Activated CD4-positive, alpha-beta memory T cell treated with anti-CD3 and anti-CD28 coated beads, Interleukin-2, amount 10 ng/mL, durations not matched to agents 7 days and 5 days (primary cell): Measurements from ENCODE around the gene TAGLN3. TPM values are rescaled to one million over a fixed set of nuclear protein-coding genes. Genes with fewer than 3 reads are reported as not detected.

Experiments used
- CTCF ChIA-PET: fragments of 350-600 bp; sonication (Branson Sonifier 250); formaldehyde crosslinking; loops from one replicate; lab custom pipeline; 2021; ENCODE audit warnings: antibody characterized with exemption, inconsistent platforms; lab: Charles Lee
- POLR2A ChIA-PET: fragments of 350-600 bp; sonication (Branson Sonifier 250); formaldehyde crosslinking; loops from one replicate; lab custom pipeline; 2021; ENCODE audit warnings: antibody characterized with exemption; lab: Charles Lee
- DNase-seq: peaks from one replicate; pipeline ENCODE4 v3.0.0-alpha.2; 2020
- H3K27ac Mint-ChIP-seq: one replicate; pipeline ENCODE4 v1.8.0; 2021; ENCODE audit warnings: mild to moderate bottlenecking, mixed read lengths
- H3K27me3 Mint-ChIP-seq: one replicate; pipeline ENCODE4 v1.8.0; 2021; ENCODE audit warnings: mixed read lengths
- H3K36me3 Mint-ChIP-seq: one replicate; pipeline ENCODE4 v1.8.0; 2021; ENCODE audit warnings: low read depth, mixed read lengths
- H3K4me1 Mint-ChIP-seq: one replicate; pipeline ENCODE4 v1.8.0; 2021; ENCODE audit warnings: mixed read lengths
- H3K4me3 Mint-ChIP-seq: one replicate; pipeline ENCODE4 v1.8.0; 2021; ENCODE audit warnings: mild to moderate bottlenecking, mixed read lengths
- H3K9me3 Mint-ChIP-seq: one replicate; pipeline ENCODE4 v1.8.0; 2021; ENCODE audit warnings: mixed read lengths
- total RNA-seq, 2 experiments: library from RNA; stranded (reverse); gene quantifications; one replicate each; pipeline ENCODE4 v1.2.3, GENCODE V29; 2021

TAGLN3 gene
- total RNA-seq, 2 experiments from 2014 or later, result 0.18 TPM; not detected in 1

DNA sequence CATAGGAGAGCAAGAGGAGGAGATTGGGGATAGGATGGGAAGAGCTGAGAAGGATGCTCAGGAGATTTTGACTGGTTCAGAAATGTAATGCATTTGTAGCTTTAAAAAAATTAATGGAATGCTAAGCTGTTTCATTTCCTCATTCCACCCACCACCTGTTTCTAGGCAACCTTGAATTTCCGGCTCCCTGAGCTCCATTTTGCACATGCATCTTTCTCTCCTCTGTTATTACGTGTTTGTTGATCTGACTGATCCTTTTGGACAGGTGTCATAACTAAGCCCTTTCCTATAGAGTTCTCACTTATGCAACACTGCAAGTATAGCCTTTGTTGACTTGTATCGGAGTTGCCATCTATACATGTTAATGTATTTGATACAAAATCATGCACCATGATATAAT is 40.1 kb downstream of the TAGLN3 start:
- no peak overlapping the region for H3K27ac Mint-ChIP-seq
- ChIA-PET CTCF (interaction anchor here (2.3 kb wide), 1 partner anchor 50 kb away, joined by 8 read pairs; no protein-coding TSS in a partner anchor), POLR2A (no interaction called here)
- no peaks in the 10 kb centered on the region for H3K4me1 Mint-ChIP-seq
- H3K4me3 Mint-ChIP-seq, result no peak overlapping the region
- peaks cover 2% of the 10 kb centered on the region for H3K27me3 Mint-ChIP-seq
- no peak for DNase-seq
- H3K9me3 Mint-ChIP-seq, result peaks cover 3% of the 10 kb centered on the region
- no peaks in the 10 kb centered on the region for H3K36me3 Mint-ChIP-seq

DNA sequence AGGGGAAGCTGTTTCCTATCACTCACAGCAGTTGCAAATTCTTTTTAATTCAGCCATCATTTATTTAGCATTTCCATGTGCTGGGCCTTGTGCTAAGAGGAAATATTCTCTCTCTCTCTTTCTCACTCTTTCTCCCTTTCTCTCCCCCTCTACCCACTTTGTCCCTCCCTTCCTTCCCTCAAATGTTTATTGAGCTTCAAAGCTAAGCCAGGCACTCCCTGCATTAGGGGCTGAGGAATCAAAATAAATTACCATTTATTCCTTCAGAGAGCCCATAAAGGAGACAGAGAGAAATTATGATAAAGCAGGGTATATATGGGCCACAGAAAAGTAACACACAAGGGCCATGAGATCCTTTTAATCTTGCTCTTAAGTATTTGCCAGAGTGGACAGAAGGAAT is 42.6 kb downstream of the TAGLN3 start:
- H3K27me3 Mint-ChIP-seq, result peaks cover 2% of the 10 kb centered on the region
- DNase-seq, result no peak
- peaks cover 3% of the 10 kb centered on the region for H3K9me3 Mint-ChIP-seq
- H3K4me1 Mint-ChIP-seq, result no peaks in the 10 kb centered on the region
- no peaks in the 10 kb centered on the region for H3K36me3 Mint-ChIP-seq
- H3K27ac Mint-ChIP-seq, result no peak overlapping the region
- ChIA-PET CTCF (interaction anchor here (1.9 kb wide), 1 partner anchor 28 kb away, joined by 10 read pairs; no protein-coding TSS in a partner anchor), POLR2A (no interaction called here)
- no peak overlapping the region for H3K4me3 Mint-ChIP-seq

DNA sequence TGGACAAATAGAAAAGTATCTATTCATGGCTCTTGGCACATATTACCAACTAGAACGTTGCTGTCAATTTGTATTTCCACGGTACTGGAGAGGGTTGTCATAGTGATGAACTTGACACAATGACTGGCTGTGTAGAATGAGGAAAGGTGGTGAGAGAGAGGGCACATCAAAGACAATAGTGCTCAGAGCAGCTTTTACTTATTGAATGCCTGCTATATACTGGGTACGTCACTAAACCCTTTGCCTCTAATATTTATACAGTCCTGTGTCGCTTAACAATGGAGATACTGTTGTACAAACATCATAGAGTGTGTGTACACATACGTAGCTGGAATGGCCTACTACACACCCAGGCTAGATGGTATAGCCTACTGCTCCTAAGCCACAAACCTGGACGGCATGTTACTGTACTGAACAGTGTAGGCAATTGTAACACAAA is 44.1 kb downstream of the TAGLN3 start:
- no peaks in the 10 kb centered on the region for H3K9me3 Mint-ChIP-seq
- peaks cover 2% of the 10 kb centered on the region for H3K27me3 Mint-ChIP-seq
- H3K27ac Mint-ChIP-seq, result no peak overlapping the region
- H3K4me3 Mint-ChIP-seq, result no peak overlapping the region
- no peaks in the 10 kb centered on the region for H3K36me3 Mint-ChIP-seq
- CTCF ChIA-PET, result interaction anchor here (0.6 to 3.4 kb wide), 23 partner anchors 11 to 492 kb away, joined by 3 to 30 read pairs (median 3); partner anchors contain the start of gene ABHD10
- no peak for DNase-seq
- peaks cover 4% of the 10 kb centered on the region for H3K4me1 Mint-ChIP-seq
- POLR2A ChIA-PET, result interaction anchor here (0.8 kb wide), 2 partner anchors 26 to 29 kb away, joined by 3 to 5 read pairs; no protein-coding TSS in a partner anchor

DNA sequence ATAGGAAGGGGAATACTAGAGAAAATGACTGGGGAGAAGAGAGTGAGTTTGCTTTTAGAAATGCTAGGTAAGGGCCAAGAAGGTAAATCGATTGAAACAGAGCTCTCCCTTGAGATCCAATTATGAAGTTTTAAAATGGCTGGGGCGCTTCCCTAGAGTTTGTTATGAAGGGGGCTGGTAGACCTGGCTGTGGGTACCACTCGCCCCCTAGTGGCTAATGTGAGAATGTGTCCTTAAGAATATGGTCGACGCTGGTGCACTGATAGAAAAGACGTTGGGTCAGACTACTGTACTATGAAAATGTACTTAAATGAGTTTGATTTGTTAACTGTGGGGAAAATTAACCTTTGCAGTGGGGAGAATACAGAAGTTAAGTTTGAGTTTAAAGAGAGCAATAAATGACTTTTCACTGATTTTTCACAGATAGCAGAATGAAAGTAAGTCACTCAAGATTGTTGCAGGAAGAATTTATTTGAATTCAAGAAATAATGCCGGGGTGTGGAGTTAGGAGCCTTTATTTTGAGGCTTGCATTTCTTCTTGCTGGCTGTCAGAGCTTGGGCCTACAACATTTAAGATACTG is 45.0 kb downstream of the TAGLN3 start:
- Mint-ChIP-seq H3K9me3 (no peaks in the 10 kb centered on the region), H3K4me3 (no peak overlapping the region), H3K27me3 (peaks cover 2% of the 10 kb centered on the region), H3K4me1 (peaks cover 4% of the 10 kb centered on the region), H3K36me3 (no peaks in the 10 kb centered on the region), H3K27ac (no peak overlapping the region)
- ChIA-PET CTCF (interaction anchor here (0.6 to 3.4 kb wide), 24 partner anchors 10 to 491 kb away, joined by 3 to 30 read pairs (median 4); partner anchors contain the start of gene ABHD10), POLR2A (interaction anchor here (0.8 to 1.5 kb wide), 3 partner anchors 27 to 30 kb away, joined by 3 to 5 read pairs (median 3); no protein-coding TSS in a partner anchor)
- DNase-seq, result peak; percentile 48

DNA sequence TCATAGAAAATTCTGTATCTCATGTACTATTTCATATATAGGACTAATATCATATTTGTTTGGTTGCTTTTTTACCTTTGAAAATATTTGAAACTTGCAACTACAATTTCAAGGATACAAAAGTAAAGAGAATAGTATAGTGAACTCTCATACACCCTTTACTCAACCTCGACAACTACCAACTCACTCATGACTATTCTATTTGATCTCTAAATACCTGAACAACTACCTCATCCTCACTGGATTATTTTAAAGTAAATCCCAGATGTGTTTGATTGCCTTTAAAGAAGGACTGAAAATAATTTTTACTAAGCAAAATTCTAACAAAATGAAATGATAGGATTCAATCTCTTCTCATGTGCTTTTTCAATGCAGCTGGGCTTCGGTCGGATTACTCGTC is 47.9 kb downstream of the TAGLN3 start:
- no peaks in the 10 kb centered on the region for H3K36me3 Mint-ChIP-seq
- no peak overlapping the region for H3K27ac Mint-ChIP-seq
- H3K9me3 Mint-ChIP-seq, result no peaks in the 10 kb centered on the region
- no peak for DNase-seq
- CTCF ChIA-PET, result interaction anchor here (1.1 kb wide), 1 partner anchor 33 kb away, joined by 3 read pairs; no protein-coding TSS in a partner anchor
- no peak overlapping the region for H3K4me3 Mint-ChIP-seq
- H3K4me1 Mint-ChIP-seq, result peaks cover 4% of the 10 kb centered on the region
- H3K27me3 Mint-ChIP-seq, result peaks cover 2% of the 10 kb centered on the region
- POLR2A ChIA-PET, result no interaction called here

DNA sequence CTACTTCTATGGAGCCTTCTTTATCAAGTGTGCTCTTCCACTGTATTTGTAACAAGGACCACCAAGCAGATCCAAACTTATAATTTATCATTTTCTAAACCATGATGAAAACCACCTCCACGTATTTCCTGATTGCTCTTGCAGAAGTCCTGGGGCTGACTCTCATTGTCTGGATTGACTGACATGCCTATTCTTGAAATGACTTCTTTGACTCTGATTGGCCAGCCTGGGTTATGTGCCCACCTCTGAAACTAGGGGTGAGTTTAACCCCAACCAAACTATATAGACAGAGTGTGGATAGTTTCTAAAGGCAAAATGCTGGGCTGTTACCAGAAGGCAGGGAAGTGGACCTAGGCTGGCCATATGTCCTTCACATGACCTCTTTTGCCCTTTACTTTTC is 48.5 kb downstream of the TAGLN3 start:
- Mint-ChIP-seq H3K27ac (no peak overlapping the region), H3K27me3 (peaks cover 2% of the 10 kb centered on the region), H3K4me3 (no peak overlapping the region), H3K4me1 (peaks cover 4% of the 10 kb centered on the region), H3K9me3 (no peaks in the 10 kb centered on the region), H3K36me3 (no peaks in the 10 kb centered on the region)
- ChIA-PET POLR2A (no interaction called here), CTCF (no interaction called here)
- DNase-seq, result no peak

DNA sequence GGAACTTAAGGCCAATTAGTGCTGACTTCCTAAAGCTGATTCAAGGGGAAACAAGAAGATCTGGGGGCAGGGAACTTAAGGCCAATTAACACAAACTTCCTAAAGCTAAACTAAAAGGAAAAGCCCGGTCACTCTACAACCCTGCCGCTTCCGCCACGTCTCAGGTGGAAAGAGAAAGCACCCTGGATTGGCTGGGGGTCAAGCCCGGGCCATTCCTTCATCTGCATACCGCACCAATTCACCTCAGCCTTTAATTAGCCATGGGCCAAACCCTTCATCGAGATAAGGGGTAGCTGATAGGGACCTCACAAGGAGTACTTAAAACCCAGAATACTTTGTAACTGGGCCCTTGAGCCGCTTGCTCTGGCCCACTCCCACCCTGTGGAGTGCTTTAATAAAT is 50.2 kb downstream of the TAGLN3 start:
- POLR2A ChIA-PET, result no interaction called here
- Mint-ChIP-seq H3K9me3 (no peaks in the 10 kb centered on the region), H3K27me3 (peaks cover 2% of the 10 kb centered on the region), H3K27ac (no peak overlapping the region), H3K4me3 (no peak overlapping the region), H3K36me3 (no peaks in the 10 kb centered on the region), H3K4me1 (peaks cover 8% of the 10 kb centered on the region)
- DNase-seq, result no peak
- CTCF ChIA-PET, result interaction anchor here (0.8 kb wide), 1 partner anchor 35 kb away, joined by 3 read pairs; no protein-coding TSS in a partner anchor

DNA sequence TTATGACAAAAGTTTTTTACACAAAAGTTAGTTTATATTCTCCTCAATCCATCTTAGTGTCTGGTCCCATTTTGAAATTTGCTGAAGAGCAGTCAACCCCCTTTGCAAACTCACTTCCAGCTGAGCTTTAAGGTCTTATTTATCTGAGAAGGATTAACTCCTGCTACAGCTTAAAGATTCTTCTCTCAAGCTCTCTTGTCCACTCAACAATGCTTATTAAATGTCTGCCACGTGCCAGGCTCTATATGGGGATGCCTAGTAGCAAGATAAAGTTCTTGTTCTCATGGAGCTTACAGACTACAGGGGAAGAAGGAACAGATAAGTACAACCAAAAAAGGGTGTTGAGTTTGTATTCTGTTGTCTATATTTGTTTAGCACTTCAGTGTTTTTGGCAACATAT is 54.5 kb downstream of the TAGLN3 start:
- ChIA-PET POLR2A (interaction anchor here (0.7 kb wide), 1 partner anchor 167 kb away, joined by 3 read pairs; no protein-coding TSS in a partner anchor), CTCF (interaction anchor here (1.0 to 2.5 kb wide), 3 partner anchors 9 to 58 kb away, joined by 3 to 16 read pairs (median 4); no protein-coding TSS in a partner anchor)
- Mint-ChIP-seq H3K27ac (no peak overlapping the region), H3K4me1 (peaks cover 28% of the 10 kb centered on the region), H3K4me3 (no peak overlapping the region), H3K27me3 (peaks cover 2% of the 10 kb centered on the region), H3K36me3 (no peaks in the 10 kb centered on the region), H3K9me3 (no peaks in the 10 kb centered on the region)
- DNase-seq, result no peak

DNA sequence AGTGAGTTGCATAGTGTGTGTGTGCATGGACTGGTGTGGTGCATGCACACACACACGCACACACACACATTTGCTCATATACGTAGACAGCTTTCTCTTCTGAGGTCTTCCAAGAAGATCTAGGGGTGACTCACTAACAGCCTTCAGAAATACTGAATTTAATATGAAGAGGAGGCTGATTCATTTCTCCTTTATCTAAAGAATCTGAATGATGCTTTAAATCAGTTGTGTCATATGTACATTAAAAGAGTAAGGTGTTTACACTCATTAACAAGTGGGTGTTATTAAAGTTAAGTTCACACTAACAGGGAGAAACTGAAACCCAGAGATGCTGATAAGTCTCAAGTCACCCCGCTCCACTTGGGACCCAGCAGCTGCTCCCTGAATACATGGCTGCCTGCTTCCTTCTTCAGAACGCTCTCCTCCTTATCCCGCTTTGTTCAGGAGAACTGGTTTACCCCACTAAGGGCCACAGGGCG is 57.8 kb downstream of the TAGLN3 start:
- Mint-ChIP-seq H3K9me3 (peaks cover 6% of the 10 kb centered on the region), H3K4me1 (peaks cover 28% of the 10 kb centered on the region), H3K27me3 (no peaks in the 10 kb centered on the region), H3K4me3 (peak overlapping the region; percentile 7), H3K36me3 (no peaks in the 10 kb centered on the region), H3K27ac (peak overlapping the region; percentile 11)
- ChIA-PET CTCF (no interaction called here), POLR2A (no interaction called here)
- peak; percentile 29 for DNase-seq

DNA sequence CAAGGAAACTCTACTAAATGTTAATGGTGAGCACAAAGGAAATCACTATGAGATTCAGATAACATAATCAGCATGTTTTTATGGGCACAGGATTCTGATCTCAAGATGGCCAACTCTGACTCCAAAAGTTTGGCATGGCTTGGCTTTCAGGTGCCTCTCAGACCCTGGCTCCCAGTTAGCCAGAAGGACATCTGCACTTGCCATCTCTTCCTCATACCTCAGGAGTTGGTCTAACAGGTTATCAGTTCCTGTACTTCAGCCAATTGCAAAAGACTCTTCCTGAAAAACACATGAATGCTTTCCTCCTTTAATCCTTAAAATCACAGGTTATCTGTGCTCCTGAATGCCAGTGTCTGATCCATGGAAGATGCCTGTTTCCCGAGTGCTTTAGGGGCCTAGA is 60.8 kb downstream of the TAGLN3 start:
- Mint-ChIP-seq H3K4me1 (peaks cover 22% of the 10 kb centered on the region), H3K27me3 (no peaks in the 10 kb centered on the region), H3K4me3 (no peak overlapping the region), H3K9me3 (peaks cover 6% of the 10 kb centered on the region), H3K27ac (no peak overlapping the region), H3K36me3 (no peaks in the 10 kb centered on the region)
- DNase-seq, result no peak
- CTCF ChIA-PET, result no interaction called here
- POLR2A ChIA-PET, result no interaction called here

DNA sequence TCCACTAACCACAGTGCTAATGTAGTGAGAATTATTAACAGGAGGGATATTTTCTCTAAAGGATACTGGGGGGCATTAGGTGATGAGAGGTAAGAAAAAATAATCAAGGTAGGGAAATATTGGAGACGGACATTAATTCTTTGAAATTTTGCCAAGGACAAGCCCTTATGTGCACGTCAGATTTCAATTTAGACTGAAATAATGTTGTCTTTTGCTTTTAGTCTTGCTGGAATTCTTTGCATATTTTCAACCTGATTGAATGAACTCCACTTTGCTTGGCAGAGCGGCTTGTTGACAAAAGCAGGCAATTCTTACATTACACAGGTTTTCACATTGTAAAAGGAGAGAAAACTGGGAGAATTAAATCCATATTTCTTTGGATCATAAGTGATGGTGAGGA is 62.4 kb downstream of the TAGLN3 start:
- H3K27me3 Mint-ChIP-seq, result no peaks in the 10 kb centered on the region
- H3K4me1 Mint-ChIP-seq, result peaks cover 18% of the 10 kb centered on the region
- DNase-seq, result no peak
- CTCF ChIA-PET, result no interaction called here
- H3K9me3 Mint-ChIP-seq, result peaks cover 6% of the 10 kb centered on the region
- no peaks in the 10 kb centered on the region for H3K36me3 Mint-ChIP-seq
- no peak overlapping the region for H3K4me3 Mint-ChIP-seq
- POLR2A ChIA-PET, result no interaction called here
- no peak overlapping the region for H3K27ac Mint-ChIP-seq
